IPS-20b (cell line): ENCODE measurements around the gene PTPRN2.

ENCODE experiments used
- H3K27ac ChIP-seq: one replicate; pipeline ENCODE4 v1.5.1; 2013; ENCODE audit warnings: low read length
- H3K27me3 ChIP-seq: 2 replicates; pipeline ENCODE4 v1.6.1; 2013; ENCODE audit warnings: mild to moderate bottlenecking, low read length, inconsistent platforms; ENCODE audit not compliant: insufficient read depth
- H3K36me3 ChIP-seq: 2 replicates; pipeline ENCODE4 v1.6.1; 2013; ENCODE audit warnings: low read depth, mild to moderate bottlenecking, inconsistent platforms, low read length, moderate library complexity; ENCODE audit not compliant: insufficient read depth
- H3K4me1 ChIP-seq: 2 replicates; pipeline ENCODE4 v1.6.1; 2013; ENCODE audit warnings: mild to moderate bottlenecking, control low read depth, inconsistent platforms, low read length, moderate library complexity; ENCODE audit not compliant: insufficient read depth
- H3K4me3 ChIP-seq: 2 replicates; pipeline ENCODE4 v1.5.1; 2013; ENCODE audit warnings: mild to moderate bottlenecking, low read length, inconsistent platforms
- H3K9ac ChIP-seq: 2 replicates; pipeline ENCODE4 v1.6.1; 2013; ENCODE audit warnings: low read depth, mild to moderate bottlenecking, inconsistent platforms, low read length, moderate library complexity
- H3K9me3 ChIP-seq: 2 replicates; pipeline ENCODE4 v1.6.1; 2013; ENCODE audit warnings: mild to moderate bottlenecking, low read depth, low read length, inconsistent platforms; ENCODE audit not compliant: insufficient read depth

Gene PTPRN2

GRCh38 chr7:157887400-157887799 is 700.2 kb downstream of the PTPRN2 start:
- no peaks in the 10 kb centered on the region for H3K4me1 ChIP-seq
- H3K36me3 ChIP-seq: no peaks in the 10 kb centered on the region
- no peak overlapping the region for H3K9ac ChIP-seq
- no peak overlapping the region for H3K27ac ChIP-seq
- H3K9me3 ChIP-seq: peaks cover 62% of the 10 kb centered on the region
- no peaks in the 10 kb centered on the region for H3K27me3 ChIP-seq
- no peak overlapping the region for H3K4me3 ChIP-seq

- Histone ChIP-seq H3K9ac (no peak overlapping the region), H3K4me3 (no peak overlapping the region), H3K27me3 (no peaks in the 10 kb centered on the region), H3K36me3 (no peaks in the 10 kb centered on the region), H3K4me1 (no peaks in the 10 kb centered on the region), H3K9me3 (peaks cover 68% of the 10 kb centered on the region), H3K27ac (no peak overlapping the region)
Observed at GRCh38 chr7:157886711-157887110, 700.9 kb downstream of the PTPRN2 start.

GRCh38 chr7:157886266-157886665 is 701.4 kb downstream of the PTPRN2 start:
- H3K27me3 ChIP-seq: no peaks in the 10 kb centered on the region
- no peak overlapping the region for H3K27ac ChIP-seq
- H3K4me3 ChIP-seq: no peak overlapping the region
- H3K4me1 ChIP-seq: no peaks in the 10 kb centered on the region
- H3K9ac ChIP-seq: no peak overlapping the region
- H3K9me3 ChIP-seq: peaks cover 68% of the 10 kb centered on the region
- H3K36me3 ChIP-seq: no peaks in the 10 kb centered on the region

GRCh38 chr7:157885140-157885539 is 702.5 kb downstream of the PTPRN2 start:
- H3K9me3 ChIP-seq: peaks cover 75% of the 10 kb centered on the region
- H3K27me3 ChIP-seq: no peaks in the 10 kb centered on the region
- no peaks in the 10 kb centered on the region for H3K4me1 ChIP-seq
- no peak overlapping the region for H3K4me3 ChIP-seq
- H3K36me3 ChIP-seq: no peaks in the 10 kb centered on the region
- H3K27ac ChIP-seq: no peak overlapping the region
- H3K9ac ChIP-seq: no peak overlapping the region

- Histone ChIP-seq H3K27me3 (no peaks in the 10 kb centered on the region), H3K27ac (no peak overlapping the region), H3K9me3 (peaks cover 75% of the 10 kb centered on the region), H3K36me3 (no peaks in the 10 kb centered on the region), H3K4me1 (no peaks in the 10 kb centered on the region), H3K9ac (no peak overlapping the region), H3K4me3 (no peak overlapping the region)
Observed at GRCh38 chr7:157884461-157885062, 703.1 kb downstream of the PTPRN2 start.

GRCh38 chr7:157881048-157881771 is 706.4 kb downstream of the PTPRN2 start:
- Histone ChIP-seq H3K27me3 (no peaks in the 10 kb centered on the region), H3K36me3 (no peaks in the 10 kb centered on the region), H3K4me1 (no peaks in the 10 kb centered on the region), H3K4me3 (no peak overlapping the region), H3K9me3 (peaks cover 66% of the 10 kb centered on the region), H3K9ac (no peak overlapping the region), H3K27ac (no peak overlapping the region)

GRCh38 chr7:157879391-157879790 is 708.2 kb downstream of the PTPRN2 start:
- Histone ChIP-seq H3K9me3 (peaks cover 59% of the 10 kb centered on the region), H3K27me3 (no peaks in the 10 kb centered on the region)

GRCh38 chr7:157877298-157878090 is 710.1 kb downstream of the PTPRN2 start:
- no peaks in the 10 kb centered on the region for H3K27me3 ChIP-seq
- no peak overlapping the region for H3K4me3 ChIP-seq
- no peak overlapping the region for H3K27ac ChIP-seq
- H3K4me1 ChIP-seq: no peaks in the 10 kb centered on the region
- no peak overlapping the region for H3K9ac ChIP-seq
- no peaks in the 10 kb centered on the region for H3K36me3 ChIP-seq
- H3K9me3 ChIP-seq: peaks cover 56% of the 10 kb centered on the region

More at GRCh38 chr7:157879391-157879790, 708.2 kb downstream of the PTPRN2 start:
- no peak overlapping the region for H3K9ac ChIP-seq
- H3K4me1 ChIP-seq: no peaks in the 10 kb centered on the region
- H3K27ac ChIP-seq: no peak overlapping the region
- H3K36me3 ChIP-seq: no peaks in the 10 kb centered on the region
- no peak overlapping the region for H3K4me3 ChIP-seq

- no peak overlapping the region for H3K27ac ChIP-seq
- no peaks in the 10 kb centered on the region for H3K36me3 ChIP-seq
- no peaks in the 10 kb centered on the region for H3K27me3 ChIP-seq
- peaks cover 55% of the 10 kb centered on the region for H3K9me3 ChIP-seq
- no peaks in the 10 kb centered on the region for H3K4me1 ChIP-seq
- H3K4me3 ChIP-seq: no peak overlapping the region
- no peak overlapping the region for H3K9ac ChIP-seq
Observed at GRCh38 chr7:157876469-157877285, 710.9 kb downstream of the PTPRN2 start.

- no peaks in the 10 kb centered on the region for H3K27me3 ChIP-seq
- peaks cover 55% of the 10 kb centered on the region for H3K9me3 ChIP-seq
- no peaks in the 10 kb centered on the region for H3K36me3 ChIP-seq
- no peaks in the 10 kb centered on the region for H3K4me1 ChIP-seq
- no peak overlapping the region for H3K9ac ChIP-seq
- no peak overlapping the region for H3K27ac ChIP-seq
- H3K4me3 ChIP-seq: no peak overlapping the region; the same call in 1 of the 2 replicates
Observed at GRCh38 chr7:157875230-157876179, 712.1 kb downstream of the PTPRN2 start.
